ENCODE data around the gene PDLIM5.

The PDLIM5 gene

DNA sequence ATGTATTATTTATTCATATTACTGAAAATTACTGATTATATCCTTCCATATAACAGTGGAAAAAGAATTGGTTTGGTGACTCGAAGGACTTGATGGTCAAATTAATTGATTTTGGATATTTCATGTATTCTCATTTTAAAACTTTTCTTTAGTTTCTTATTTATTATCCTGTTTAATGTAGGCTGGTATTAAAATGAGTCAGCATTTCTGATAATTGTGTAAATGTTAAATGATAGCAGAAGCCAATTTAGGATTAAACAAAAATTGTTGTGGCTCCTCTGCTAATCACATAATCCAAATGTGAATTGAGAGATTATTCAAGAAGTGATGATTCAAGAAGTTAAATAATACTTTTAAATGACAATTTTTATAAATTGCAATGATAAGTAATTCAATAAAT, 38.7 kb downstream of the PDLIM5 start:
- Histone ChIP-seq H3K27me3 (ENCODE audit: control insufficient read depth, insufficient read depth, low read length) (no peaks in the 10 kb centered on the region), H3K4me1 (ENCODE audit: control insufficient read depth, insufficient read depth, low read length) (no peaks in the 10 kb centered on the region), H3K4me3 (ENCODE audit: low read length) (no peak overlapping the region), H3K36me3 (ENCODE audit: control insufficient read depth, insufficient read depth, low read length) (no peaks in the 10 kb centered on the region), H3K27ac (ENCODE audit: low read depth, low read length) (no peak overlapping the region), H3K9ac (ENCODE audit: low read length) (no peak overlapping the region)

DNA sequence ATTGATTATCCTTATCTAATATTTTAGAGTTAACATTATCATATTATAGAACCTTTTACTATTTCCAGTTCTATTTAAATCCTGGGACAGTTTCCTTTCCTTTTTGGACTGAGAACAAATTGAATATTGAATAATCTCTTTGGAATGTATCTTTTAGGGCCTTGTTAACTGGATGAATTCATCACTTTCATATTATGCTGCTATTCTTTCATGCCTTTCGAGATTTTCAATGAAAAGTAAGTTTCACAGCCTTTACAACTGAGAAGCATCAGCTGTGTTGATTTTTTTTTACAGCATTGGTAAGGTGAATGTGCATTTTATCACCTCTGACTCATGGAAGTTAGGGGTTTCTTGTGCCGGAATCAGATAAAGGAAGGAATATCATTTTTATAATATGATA, 39.6 kb downstream of the PDLIM5 start:
- Histone ChIP-seq H3K4me1 (ENCODE audit: control insufficient read depth, insufficient read depth, low read length) (no peaks in the 10 kb centered on the region), H3K27me3 (ENCODE audit: control insufficient read depth, insufficient read depth, low read length) (no peaks in the 10 kb centered on the region), H3K4me3 (ENCODE audit: low read length) (no peak overlapping the region), H3K9ac (ENCODE audit: low read length) (no peak overlapping the region), H3K27ac (ENCODE audit: low read depth, low read length) (no peak overlapping the region), H3K36me3 (ENCODE audit: control insufficient read depth, insufficient read depth, low read length) (no peaks in the 10 kb centered on the region)

DNA sequence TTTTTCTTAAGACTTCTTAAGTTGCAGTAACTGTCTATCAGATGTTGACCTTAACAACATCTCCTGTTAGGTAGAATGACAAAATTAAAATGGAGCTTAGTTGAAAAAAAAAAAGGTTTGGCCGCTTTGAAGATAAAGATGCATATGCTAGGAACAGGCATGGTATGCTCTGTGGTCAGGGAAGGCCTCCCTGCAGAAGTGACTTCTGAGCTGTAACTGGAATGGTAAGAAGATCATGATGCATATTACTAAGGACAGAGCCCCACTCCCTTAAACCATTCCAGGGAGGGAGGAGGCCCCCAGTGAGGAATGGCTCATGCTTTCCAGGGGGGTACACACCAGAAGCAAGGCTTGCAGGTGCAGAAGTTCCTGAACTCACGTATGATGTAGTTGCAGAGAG, 43.7 kb downstream of the PDLIM5 start:
- no peak overlapping the region for H3K27ac ChIP-seq (ENCODE audit: low read depth, low read length)
- no peaks in the 10 kb centered on the region for H3K4me1 ChIP-seq (ENCODE audit: control insufficient read depth, insufficient read depth, low read length)
- no peaks in the 10 kb centered on the region for H3K36me3 ChIP-seq (ENCODE audit: control insufficient read depth, insufficient read depth, low read length)

DNA sequence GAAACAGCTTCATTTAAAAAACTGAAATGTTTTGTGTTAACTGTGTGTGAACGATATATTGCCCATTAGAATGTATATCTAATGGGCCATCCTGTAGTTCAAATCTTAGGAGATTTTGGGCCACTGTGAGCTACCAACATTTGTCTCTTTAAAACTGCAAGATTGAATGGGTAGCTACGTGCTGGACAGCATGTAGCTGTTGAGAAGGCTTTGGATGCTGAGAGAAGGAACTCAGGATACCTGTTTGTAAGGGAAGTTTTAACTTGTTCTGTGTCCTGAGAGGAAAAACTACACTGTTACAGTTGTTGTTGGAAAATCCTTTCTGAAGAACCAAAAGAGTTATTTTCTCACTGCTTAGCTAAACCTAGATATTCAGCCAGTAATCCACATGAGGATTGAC, 45.9 kb downstream of the PDLIM5 start:
- no peaks in the 10 kb centered on the region for H3K4me1 ChIP-seq (ENCODE audit: control insufficient read depth, insufficient read depth, low read length)
- H3K27ac ChIP-seq (ENCODE audit: low read depth, low read length) = no peak overlapping the region
- no peaks in the 10 kb centered on the region for H3K27me3 ChIP-seq (ENCODE audit: control insufficient read depth, insufficient read depth, low read length)
- H3K4me3 ChIP-seq (ENCODE audit: low read length) = no peak overlapping the region
- no peaks in the 10 kb centered on the region for H3K36me3 ChIP-seq (ENCODE audit: control insufficient read depth, insufficient read depth, low read length)
- H3K9ac ChIP-seq (ENCODE audit: low read length) = no peak overlapping the region

More for the DNA sequence above, 43.7 kb downstream of the PDLIM5 start:
- Histone ChIP-seq H3K9ac (ENCODE audit: low read length) (no peak overlapping the region), H3K4me3 (ENCODE audit: low read length) (no peak overlapping the region), H3K27me3 (ENCODE audit: control insufficient read depth, insufficient read depth, low read length) (no peaks in the 10 kb centered on the region)

DNA sequence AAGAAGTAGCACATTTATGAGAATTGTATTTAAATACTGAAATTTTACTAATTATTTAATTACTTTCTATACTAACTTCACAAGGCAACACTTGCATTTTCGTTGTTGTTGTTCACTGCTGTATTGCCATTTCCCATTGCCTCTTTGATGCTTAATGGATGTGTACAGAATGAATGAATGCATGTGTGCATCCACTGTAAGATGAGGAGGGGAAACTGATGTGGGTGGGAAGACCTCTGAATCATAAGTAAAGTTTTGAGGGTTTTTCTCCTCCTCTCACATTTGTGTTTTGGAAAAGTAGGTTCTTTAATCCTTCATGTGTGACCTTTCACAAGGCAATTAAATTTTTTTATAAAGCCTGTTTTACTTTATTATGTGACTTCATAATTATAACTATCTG, 46.8 kb downstream of the PDLIM5 start:
- Histone ChIP-seq H3K36me3 (ENCODE audit: control insufficient read depth, insufficient read depth, low read length) (no peaks in the 10 kb centered on the region), H3K9ac (ENCODE audit: low read length) (no peak overlapping the region), H3K4me3 (ENCODE audit: low read length) (no peak overlapping the region), H3K4me1 (ENCODE audit: control insufficient read depth, insufficient read depth, low read length) (no peaks in the 10 kb centered on the region), H3K27me3 (ENCODE audit: control insufficient read depth, insufficient read depth, low read length) (no peaks in the 10 kb centered on the region), H3K27ac (ENCODE audit: low read depth, low read length) (no peak overlapping the region)

DNA sequence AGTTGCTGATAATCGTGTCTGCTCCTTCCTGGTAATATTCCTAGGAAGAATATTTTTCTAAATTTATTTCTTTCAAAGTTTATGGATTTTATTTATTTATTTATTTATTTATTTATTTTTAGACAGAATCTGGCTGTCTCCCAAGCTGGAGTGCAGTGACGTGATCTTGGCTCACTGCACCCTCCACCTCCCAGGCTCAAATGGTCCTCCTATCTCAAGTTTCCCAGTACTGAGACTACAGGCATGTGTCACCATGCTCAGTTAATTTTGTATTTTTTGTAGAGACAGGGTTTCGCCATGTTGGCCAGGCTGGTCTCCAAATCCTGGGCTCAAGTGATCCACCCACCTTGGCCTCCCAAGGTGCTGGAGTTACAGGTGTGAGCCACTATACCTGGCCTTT, 48.9 kb downstream of the PDLIM5 start:
- peaks cover 3% of the 10 kb centered on the region for H3K4me1 ChIP-seq (ENCODE audit: control insufficient read depth, insufficient read depth, low read length)

DNA sequence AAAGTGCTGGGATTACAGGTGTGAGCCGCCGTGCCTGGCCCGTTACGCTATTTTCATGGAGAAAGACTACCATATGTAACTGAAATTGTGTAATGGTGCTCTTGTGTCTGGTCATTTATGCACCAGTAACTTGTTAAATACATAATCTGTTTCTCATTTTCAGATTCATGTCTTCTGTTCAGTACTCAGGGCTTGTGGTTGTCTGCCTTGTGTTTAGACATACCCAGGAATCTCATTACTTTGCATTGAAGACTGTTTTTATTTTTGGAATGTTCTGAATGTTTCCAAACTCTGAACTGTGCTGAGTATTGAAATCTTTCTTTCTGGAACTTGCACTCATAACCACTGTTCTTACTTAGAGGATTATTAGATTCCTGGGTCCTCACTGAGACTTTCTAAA, 52.8 kb downstream of the PDLIM5 start:
- Histone ChIP-seq H3K9ac (ENCODE audit: low read length) (no peak overlapping the region), H3K27me3 (ENCODE audit: control insufficient read depth, insufficient read depth, low read length) (no peaks in the 10 kb centered on the region), H3K27ac (ENCODE audit: low read depth, low read length) (no peak overlapping the region), H3K4me1 (ENCODE audit: control insufficient read depth, insufficient read depth, low read length) (peaks cover 5% of the 10 kb centered on the region), H3K4me3 (ENCODE audit: low read length) (no peak overlapping the region), H3K36me3 (ENCODE audit: control insufficient read depth, insufficient read depth, low read length) (no peaks in the 10 kb centered on the region)

More for the DNA sequence above, 48.9 kb downstream of the PDLIM5 start:
- H3K36me3 ChIP-seq (ENCODE audit: control insufficient read depth, insufficient read depth, low read length) = no peaks in the 10 kb centered on the region
- H3K27ac ChIP-seq (ENCODE audit: low read depth, low read length) = no peak overlapping the region
- no peaks in the 10 kb centered on the region for H3K27me3 ChIP-seq (ENCODE audit: control insufficient read depth, insufficient read depth, low read length)
- H3K9ac ChIP-seq (ENCODE audit: low read length) = no peak overlapping the region
- H3K4me3 ChIP-seq (ENCODE audit: low read length) = no peak overlapping the region

DNA sequence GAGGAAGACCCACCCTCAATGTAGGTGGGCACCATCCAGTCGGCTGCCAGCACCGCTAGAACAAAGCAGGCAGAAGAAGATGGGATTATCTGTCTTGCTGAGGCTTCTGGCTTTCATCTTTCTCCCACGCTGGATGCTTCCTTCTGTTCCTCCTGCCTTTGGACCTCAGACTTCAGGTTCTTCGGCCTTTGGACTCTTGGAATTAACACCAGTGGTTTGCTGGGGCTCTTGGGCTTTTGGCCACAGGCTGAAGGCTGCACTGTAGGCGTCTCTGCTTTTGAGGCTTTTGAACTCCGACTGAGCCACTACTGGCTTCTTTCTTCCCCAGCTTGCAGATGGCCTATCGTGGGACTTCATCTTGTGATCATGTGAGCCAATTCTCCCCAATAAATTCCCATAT, 55.1 kb downstream of the PDLIM5 start:
- no peaks in the 10 kb centered on the region for H3K27me3 ChIP-seq (ENCODE audit: control insufficient read depth, insufficient read depth, low read length)
- H3K27ac ChIP-seq (ENCODE audit: low read depth, low read length) = no peak overlapping the region
- no peaks in the 10 kb centered on the region for H3K36me3 ChIP-seq (ENCODE audit: control insufficient read depth, insufficient read depth, low read length)
- no peak overlapping the region for H3K9ac ChIP-seq (ENCODE audit: low read length)
- H3K4me1 ChIP-seq (ENCODE audit: control insufficient read depth, insufficient read depth, low read length) = peaks cover 8% of the 10 kb centered on the region
- H3K4me3 ChIP-seq (ENCODE audit: low read length) = no peak overlapping the region

DNA sequence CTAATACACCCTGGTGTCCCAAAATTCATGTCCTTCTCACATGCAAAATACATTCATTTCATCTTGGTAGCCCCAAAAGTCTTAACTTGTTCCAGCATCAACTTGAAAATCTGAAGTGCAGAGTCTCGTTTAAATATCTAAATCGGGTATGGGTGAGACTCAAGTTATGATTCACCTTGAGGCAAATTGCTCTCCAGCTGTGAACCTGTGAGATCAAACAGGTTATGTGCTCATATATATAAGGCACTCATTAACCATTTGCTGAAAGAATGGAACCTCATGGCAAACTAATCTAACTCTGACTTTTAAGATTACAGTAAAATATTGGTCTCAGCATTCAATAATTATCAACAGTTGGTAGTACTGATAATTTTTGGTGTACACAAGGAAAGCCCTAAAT, 55.5 kb downstream of the PDLIM5 start:
- H3K27ac ChIP-seq (ENCODE audit: low read depth, low read length) = no peak overlapping the region
- H3K4me1 ChIP-seq (ENCODE audit: control insufficient read depth, insufficient read depth, low read length) = peaks cover 8% of the 10 kb centered on the region
- no peaks in the 10 kb centered on the region for H3K27me3 ChIP-seq (ENCODE audit: control insufficient read depth, insufficient read depth, low read length)
- no peak overlapping the region for H3K9ac ChIP-seq (ENCODE audit: low read length)
- no peak overlapping the region for H3K4me3 ChIP-seq (ENCODE audit: low read length)
- no peaks in the 10 kb centered on the region for H3K36me3 ChIP-seq (ENCODE audit: control insufficient read depth, insufficient read depth, low read length)

DNA sequence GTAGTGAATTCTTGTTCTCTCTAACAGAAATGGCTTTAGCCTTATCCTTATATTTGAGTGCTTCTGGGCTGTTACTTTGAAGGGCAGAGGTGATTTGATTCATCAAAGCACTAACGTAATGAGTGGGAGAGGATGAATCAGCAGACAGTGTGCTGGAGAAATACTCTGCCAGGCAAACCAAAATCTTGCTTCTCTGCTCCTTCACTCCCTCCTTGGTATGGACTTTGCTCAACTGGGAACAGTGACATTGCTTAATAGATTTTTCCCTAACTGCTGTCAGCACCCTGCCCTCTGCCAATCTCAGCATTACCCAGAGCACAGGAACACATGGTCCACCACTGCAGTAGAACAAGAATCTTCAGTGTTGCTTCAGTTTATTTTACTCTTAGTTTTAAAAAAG, 56.0 kb downstream of the PDLIM5 start:
- no peak overlapping the region for H3K4me3 ChIP-seq (ENCODE audit: low read length)
- H3K36me3 ChIP-seq (ENCODE audit: control insufficient read depth, insufficient read depth, low read length) = no peaks in the 10 kb centered on the region
- H3K9ac ChIP-seq (ENCODE audit: low read length) = no peak overlapping the region
- H3K27me3 ChIP-seq (ENCODE audit: control insufficient read depth, insufficient read depth, low read length) = no peaks in the 10 kb centered on the region
- H3K27ac ChIP-seq (ENCODE audit: low read depth, low read length) = no peak overlapping the region
- peaks cover 8% of the 10 kb centered on the region for H3K4me1 ChIP-seq (ENCODE audit: control insufficient read depth, insufficient read depth, low read length)

DNA sequence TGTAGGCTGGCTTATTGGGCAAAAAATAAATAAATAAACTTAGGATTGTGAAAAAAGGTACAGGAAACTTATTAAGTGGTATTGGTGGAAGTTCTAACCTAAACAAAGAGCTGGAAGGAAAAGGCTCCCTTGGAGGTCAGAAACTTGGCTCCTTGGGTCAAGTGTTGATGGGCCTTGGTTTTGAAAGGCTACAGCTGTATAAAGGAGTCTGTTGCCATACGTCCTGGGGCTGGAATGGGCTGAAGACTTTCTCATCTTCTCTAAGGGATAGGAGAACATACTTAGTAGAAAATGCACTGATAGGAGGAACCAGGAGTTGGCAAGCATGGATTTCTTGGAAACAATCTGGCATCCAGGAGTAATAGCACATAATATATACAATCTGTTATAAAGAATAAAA, 56.6 kb downstream of the PDLIM5 start:
- no peak overlapping the region for H3K4me3 ChIP-seq (ENCODE audit: low read length)
- H3K36me3 ChIP-seq (ENCODE audit: control insufficient read depth, insufficient read depth, low read length) = no peaks in the 10 kb centered on the region
- H3K9ac ChIP-seq (ENCODE audit: low read length) = no peak overlapping the region
- no peak overlapping the region for H3K27ac ChIP-seq (ENCODE audit: low read depth, low read length)
- H3K4me1 ChIP-seq (ENCODE audit: control insufficient read depth, insufficient read depth, low read length) = peaks cover 8% of the 10 kb centered on the region
- H3K27me3 ChIP-seq (ENCODE audit: control insufficient read depth, insufficient read depth, low read length) = no peaks in the 10 kb centered on the region

DNA sequence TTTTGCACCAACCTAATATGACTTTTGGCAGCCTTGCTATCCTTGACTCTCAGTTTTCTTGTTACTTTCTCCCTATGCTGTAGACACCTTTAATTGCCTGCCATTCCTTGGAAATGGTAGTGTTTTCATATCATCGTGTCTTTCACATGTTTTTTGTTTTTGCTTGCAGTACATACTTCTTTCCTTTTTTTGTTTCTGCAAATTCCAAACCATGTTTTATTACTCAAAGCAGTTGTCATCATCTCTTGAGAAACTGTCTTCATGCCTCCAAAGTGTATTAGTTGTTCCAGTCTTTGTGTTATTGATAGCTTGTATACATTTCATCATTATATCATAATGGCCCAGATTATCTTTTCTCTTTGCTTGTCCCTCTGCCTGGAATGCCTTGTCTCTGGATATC, 57.1 kb downstream of the PDLIM5 start:
- H3K27ac ChIP-seq (ENCODE audit: low read depth, low read length) = no peak overlapping the region
- H3K27me3 ChIP-seq (ENCODE audit: control insufficient read depth, insufficient read depth, low read length) = no peaks in the 10 kb centered on the region
- H3K4me1 ChIP-seq (ENCODE audit: control insufficient read depth, insufficient read depth, low read length) = peaks cover 8% of the 10 kb centered on the region

DNA sequence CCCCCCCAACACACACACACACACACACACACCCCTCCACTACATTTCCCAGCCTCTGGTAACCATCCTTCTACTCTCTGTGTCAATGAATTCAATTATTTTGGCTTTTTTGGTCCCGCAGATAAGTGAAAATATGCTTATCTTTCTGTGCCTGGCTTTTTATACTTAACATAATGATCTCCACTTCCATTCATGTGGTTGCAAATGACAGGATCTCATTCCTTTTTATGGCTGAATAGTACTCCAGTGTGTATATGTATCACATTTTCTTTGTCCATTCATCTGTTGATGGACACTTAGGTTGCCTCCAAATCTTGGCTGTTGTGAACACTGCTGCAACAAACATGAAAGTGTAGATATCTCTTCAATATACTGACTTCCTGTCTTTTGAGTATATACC, 59.8 kb downstream of the PDLIM5 start:
- no peak overlapping the region for H3K4me3 ChIP-seq (ENCODE audit: low read length)
- no peaks in the 10 kb centered on the region for H3K27me3 ChIP-seq (ENCODE audit: control insufficient read depth, insufficient read depth, low read length)
- no peak overlapping the region for H3K9ac ChIP-seq (ENCODE audit: low read length)
- no peaks in the 10 kb centered on the region for H3K36me3 ChIP-seq (ENCODE audit: control insufficient read depth, insufficient read depth, low read length)
- H3K4me1 ChIP-seq (ENCODE audit: control insufficient read depth, insufficient read depth, low read length) = peaks cover 11% of the 10 kb centered on the region
- H3K27ac ChIP-seq (ENCODE audit: low read depth, low read length) = no peak overlapping the region

More for the DNA sequence above, 57.1 kb downstream of the PDLIM5 start:
- H3K9ac ChIP-seq (ENCODE audit: low read length) = no peak overlapping the region
- no peak overlapping the region for H3K4me3 ChIP-seq (ENCODE audit: low read length)
- no peaks in the 10 kb centered on the region for H3K36me3 ChIP-seq (ENCODE audit: control insufficient read depth, insufficient read depth, low read length)
